ENCODE results near the gene YLPM1. TPM values are rescaled to one million over a fixed set of nuclear protein-coding genes. Genes with fewer than 3 reads are reported as not detected.

Gene YLPM1
- total RNA-seq, 2 experiments from 2014 or later = 53.0 to 60.9 TPM

- Mint-ChIP-seq H3K27me3 (no peaks in the 10 kb centered on the region), H3K36me3 (ENCODE audit: low read depth) (peaks cover 39% of the 10 kb centered on the region), H3K4me3 (peak overlapping the region; percentile 48), H3K4me1 (peaks cover 43% of the 10 kb centered on the region), H3K27ac (peak overlapping the region; percentile 82), H3K9me3 (ENCODE audit: low read depth) (peaks cover 3% of the 10 kb centered on the region)
- DNase-seq (peak; percentile 19), ATAC-seq (peak; percentile 61)
- intact Hi-C loops (cut with DNase I, micrococcal nuclease) = loop anchor here in 1 of 2 experiments (1.0 to 2.0 kb wide), 2 partner anchors 28 to 185 kb away; no protein-coding TSS in a partner anchor
- CTCF ChIA-PET = interaction anchor here (0.6 to 1.0 kb wide), 4 partner anchors 8 to 212 kb away, joined by 3 to 4 read pairs (median 3); no protein-coding TSS in a partner anchor
- POLR2A ChIA-PET = no interaction called here
These were observed 30.5 kb downstream of the YLPM1 start for GRCh38 chr14:74793506-74794155.

DNA sequence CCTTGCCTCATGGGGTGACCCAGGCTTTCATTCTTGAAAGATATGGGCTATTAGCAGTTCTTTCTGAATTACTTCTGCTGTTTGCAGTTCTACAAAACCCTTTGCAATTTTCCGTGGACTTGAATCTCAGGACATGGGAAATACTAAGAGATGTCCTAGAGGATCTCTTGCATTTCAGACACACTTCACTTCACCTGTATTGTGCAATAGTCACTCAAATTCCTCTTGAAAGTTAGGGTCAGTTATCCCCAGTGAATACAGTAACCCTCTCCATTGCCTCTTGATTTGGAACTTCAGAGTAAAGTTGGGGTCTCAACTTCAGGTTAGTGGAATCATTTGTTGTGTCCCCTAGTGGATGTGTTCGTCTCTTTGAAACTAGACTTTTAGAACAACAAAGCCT is 31.8 kb downstream of the YLPM1 start:
- intact Hi-C loops (cut with DNase I, micrococcal nuclease) = no loop called here
- no peaks in the 10 kb centered on the region for H3K27me3 Mint-ChIP-seq
- ChIA-PET POLR2A (no interaction called here), CTCF (interaction anchor here (0.7 to 1.0 kb wide), 3 partner anchors 15 to 186 kb away, joined by 3 read pairs; no protein-coding TSS in a partner anchor)
- DNase-seq (no peak), ATAC-seq (no peak)
- H3K4me1 Mint-ChIP-seq = peaks cover 46% of the 10 kb centered on the region
- peaks cover 3% of the 10 kb centered on the region for H3K9me3 Mint-ChIP-seq (ENCODE audit: low read depth)
- H3K27ac Mint-ChIP-seq = no peak overlapping the region
- peaks cover 42% of the 10 kb centered on the region for H3K36me3 Mint-ChIP-seq (ENCODE audit: low read depth)
- no peak overlapping the region for H3K4me3 Mint-ChIP-seq

DNA sequence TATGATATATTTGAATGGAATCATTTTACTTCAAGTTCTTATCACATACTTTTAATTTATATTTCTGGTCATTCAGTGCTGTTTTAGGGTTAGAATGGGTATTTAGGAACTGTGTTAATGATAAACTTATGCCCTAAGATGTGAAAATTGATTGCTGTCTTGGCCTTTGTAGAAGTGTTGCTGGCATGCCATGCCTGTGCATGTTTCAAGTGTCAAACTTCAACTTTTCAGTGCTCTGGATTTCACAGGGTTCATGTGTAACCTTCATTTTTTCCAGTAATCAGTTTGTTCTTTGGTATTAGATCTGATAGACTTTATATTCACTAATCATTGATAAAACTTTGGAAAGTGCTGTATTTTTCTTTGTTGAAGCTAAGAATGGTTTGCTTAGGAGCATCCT is 36.6 kb downstream of the YLPM1 start:
- peaks cover 13% of the 10 kb centered on the region for H3K4me1 Mint-ChIP-seq
- no peaks in the 10 kb centered on the region for H3K9me3 Mint-ChIP-seq (ENCODE audit: low read depth)
- H3K27ac Mint-ChIP-seq = no peak overlapping the region
- ATAC-seq = no peak
- no peak overlapping the region for H3K4me3 Mint-ChIP-seq
- no peak for DNase-seq
- peaks cover 34% of the 10 kb centered on the region for H3K36me3 Mint-ChIP-seq (ENCODE audit: low read depth)
- ChIA-PET POLR2A (no interaction called here), CTCF (interaction anchor here (0.8 to 1.1 kb wide), 2 partner anchors 36 to 59 kb away, joined by 3 read pairs; partner anchors contain the start of gene YLPM1)
- intact Hi-C loops (cut with DNase I, micrococcal nuclease) = loop anchor here (5.0 kb wide), 2 partner anchors 32 to 437 kb away; no protein-coding TSS in a partner anchor
- no peaks in the 10 kb centered on the region for H3K27me3 Mint-ChIP-seq

- DNase-seq = no peak
- POLR2A ChIA-PET = no interaction called here
- H3K9me3 Mint-ChIP-seq (ENCODE audit: low read depth) = no peaks in the 10 kb centered on the region
- peaks cover 31% of the 10 kb centered on the region for H3K36me3 Mint-ChIP-seq (ENCODE audit: low read depth)
- intact Hi-C loops (cut with DNase I, micrococcal nuclease) = loop anchor here (5.0 kb wide), 2 partner anchors 33 to 438 kb away; no protein-coding TSS in a partner anchor
- H3K27ac Mint-ChIP-seq = no peak overlapping the region
- H3K4me3 Mint-ChIP-seq = no peak overlapping the region
- H3K27me3 Mint-ChIP-seq = no peaks in the 10 kb centered on the region
- CTCF ChIA-PET = interaction anchor here (0.5 to 1.1 kb wide), 5 partner anchors 29 to 160 kb away, joined by 3 read pairs; partner anchors contain the start of gene YLPM1
- no peak for ATAC-seq
- peaks cover 8% of the 10 kb centered on the region for H3K4me1 Mint-ChIP-seq
These were observed 37.7 kb downstream of the YLPM1 start for GRCh38 chr14:74800780-74801179.

GRCh38 chr14:74801396-74801795 is 38.3 kb downstream of the YLPM1 start:
- intact Hi-C loops (cut with DNase I, micrococcal nuclease) = loop anchor here (5.0 kb wide), 2 partner anchors 34 to 439 kb away; no protein-coding TSS in a partner anchor
- Mint-ChIP-seq H3K4me3 (no peak overlapping the region), H3K4me1 (peaks cover 5% of the 10 kb centered on the region), H3K27me3 (no peaks in the 10 kb centered on the region), H3K9me3 (ENCODE audit: low read depth) (no peaks in the 10 kb centered on the region), H3K36me3 (ENCODE audit: low read depth) (peaks cover 31% of the 10 kb centered on the region), H3K27ac (no peak overlapping the region)
- CTCF ChIA-PET = interaction anchor here (0.5 to 1.4 kb wide), 4 partner anchors 21 to 161 kb away, joined by 3 read pairs; no protein-coding TSS in a partner anchor
- DNase-seq = no peak
- POLR2A ChIA-PET = no interaction called here
- no peak for ATAC-seq

- H3K27ac Mint-ChIP-seq = no peak overlapping the region
- no peaks in the 10 kb centered on the region for H3K9me3 Mint-ChIP-seq (ENCODE audit: low read depth)
- H3K4me3 Mint-ChIP-seq = no peak overlapping the region
- H3K36me3 Mint-ChIP-seq (ENCODE audit: low read depth) = peaks cover 25% of the 10 kb centered on the region
- no peaks in the 10 kb centered on the region for H3K27me3 Mint-ChIP-seq
- CTCF ChIA-PET = interaction anchor here (0.7 to 0.9 kb wide), 2 partner anchors 109 to 195 kb away, joined by 3 to 9 read pairs; no protein-coding TSS in a partner anchor
- no peaks in the 10 kb centered on the region for H3K4me1 Mint-ChIP-seq
- POLR2A ChIA-PET = no interaction called here
- DNase-seq (peak; percentile 43), ATAC-seq (peak; percentile 44)
- intact Hi-C loops (cut with DNase I, micrococcal nuclease) = loop anchor here (1.0 to 5.0 kb wide), 4 partner anchors 37 to 442 kb away; no protein-coding TSS in a partner anchor
These were observed 41.2 kb downstream of the YLPM1 start for GRCh38 chr14:74804219-74804825.

DNA sequence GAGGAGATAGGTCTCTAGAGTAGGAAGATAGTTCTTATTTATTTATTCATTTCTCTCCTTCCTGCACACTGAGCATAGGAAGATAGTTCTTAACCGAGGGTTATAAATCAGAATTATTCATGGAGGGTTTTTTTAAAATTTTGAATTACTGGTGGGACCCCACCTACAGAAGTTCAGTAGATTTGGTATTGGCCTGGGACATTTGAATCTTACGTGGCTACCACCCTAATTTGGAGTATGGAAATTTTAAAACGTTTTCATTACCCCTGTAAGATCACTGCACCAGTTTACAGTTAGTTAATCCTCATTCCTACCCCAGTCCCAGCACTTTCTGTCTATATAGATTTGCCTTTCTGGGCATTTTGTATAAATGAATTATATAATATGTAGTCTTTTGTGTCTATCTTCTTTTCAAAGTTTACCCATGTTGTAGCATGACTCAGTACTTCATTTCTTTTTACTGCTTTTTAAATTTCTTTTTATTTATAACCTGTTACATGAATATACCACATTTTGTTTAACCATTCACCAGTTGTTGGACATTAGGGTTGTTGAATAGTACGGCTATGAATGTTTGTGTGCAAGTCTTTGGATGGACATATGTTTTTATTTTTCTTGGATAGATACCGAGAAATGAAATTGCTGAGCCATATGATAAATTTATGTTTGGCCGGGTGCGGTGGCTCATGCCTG is 44.9 kb downstream of the YLPM1 start:
- intact Hi-C loops (cut with DNase I, micrococcal nuclease) = no loop called here
- Mint-ChIP-seq H3K9me3 (ENCODE audit: low read depth) (no peaks in the 10 kb centered on the region), H3K27me3 (no peaks in the 10 kb centered on the region), H3K4me3 (no peak overlapping the region), H3K4me1 (no peaks in the 10 kb centered on the region), H3K36me3 (ENCODE audit: low read depth) (peaks cover 47% of the 10 kb centered on the region), H3K27ac (no peak overlapping the region)
- POLR2A ChIA-PET = no interaction called here
- ATAC-seq (no peak), DNase-seq (no peak)
- CTCF ChIA-PET = no interaction called here

DNA sequence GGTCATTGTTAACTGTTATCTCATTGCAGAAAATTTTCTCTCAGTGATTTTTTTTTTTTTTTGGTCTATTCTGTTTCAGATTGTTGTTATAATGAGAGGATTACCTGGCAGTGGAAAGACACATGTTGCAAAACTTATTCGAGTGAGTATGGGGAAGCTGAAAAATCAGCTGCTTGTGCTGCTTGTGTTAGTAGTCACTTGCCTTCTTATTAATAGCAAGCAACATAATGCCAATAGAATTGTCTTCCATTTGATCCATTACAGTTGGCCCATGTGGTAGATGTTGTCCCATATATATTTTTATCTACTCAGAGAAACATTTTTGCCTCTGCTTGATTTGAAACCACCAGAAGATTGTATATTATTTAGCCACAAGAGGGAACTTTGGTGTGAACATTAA is 53.0 kb downstream of the YLPM1 start:
- POLR2A ChIA-PET = interaction anchor here (0.6 kb wide), 1 partner anchor 354 kb away, joined by 3 read pairs; no protein-coding TSS in a partner anchor
- H3K27me3 Mint-ChIP-seq = no peaks in the 10 kb centered on the region
- CTCF ChIA-PET = no interaction called here
- ATAC-seq (no peak), DNase-seq (no peak)
- H3K4me1 Mint-ChIP-seq = peaks cover 6% of the 10 kb centered on the region
- peaks cover 70% of the 10 kb centered on the region for H3K36me3 Mint-ChIP-seq (ENCODE audit: low read depth)
- H3K9me3 Mint-ChIP-seq (ENCODE audit: low read depth) = no peaks in the 10 kb centered on the region
- H3K27ac Mint-ChIP-seq = no peak overlapping the region
- H3K4me3 Mint-ChIP-seq = no peak overlapping the region
- intact Hi-C loops (cut with DNase I, micrococcal nuclease) = no loop called here

DNA sequence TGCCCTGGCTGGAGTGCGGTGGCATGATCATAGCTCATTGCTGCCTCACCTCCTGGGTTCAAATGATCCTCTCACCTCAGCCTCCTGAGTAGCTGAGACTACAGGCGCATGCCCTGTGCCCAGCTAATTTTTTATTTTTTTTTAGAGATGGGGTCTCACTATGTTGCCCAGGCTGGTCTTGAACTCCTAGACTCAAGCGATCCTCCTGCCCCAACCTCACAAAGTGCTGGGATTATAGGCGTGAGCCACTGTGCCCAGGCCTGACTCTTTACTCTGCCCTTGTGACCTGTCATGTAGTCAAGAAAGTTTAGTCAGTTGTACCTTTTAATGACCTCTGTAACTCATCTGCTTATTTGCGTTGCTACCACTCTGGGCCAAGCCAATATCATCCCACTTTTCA is 57.2 kb downstream of the YLPM1 start:
- Mint-ChIP-seq H3K27ac (no peak overlapping the region), H3K36me3 (ENCODE audit: low read depth) (peaks cover 51% of the 10 kb centered on the region)
- CTCF ChIA-PET = no interaction called here

DNA sequence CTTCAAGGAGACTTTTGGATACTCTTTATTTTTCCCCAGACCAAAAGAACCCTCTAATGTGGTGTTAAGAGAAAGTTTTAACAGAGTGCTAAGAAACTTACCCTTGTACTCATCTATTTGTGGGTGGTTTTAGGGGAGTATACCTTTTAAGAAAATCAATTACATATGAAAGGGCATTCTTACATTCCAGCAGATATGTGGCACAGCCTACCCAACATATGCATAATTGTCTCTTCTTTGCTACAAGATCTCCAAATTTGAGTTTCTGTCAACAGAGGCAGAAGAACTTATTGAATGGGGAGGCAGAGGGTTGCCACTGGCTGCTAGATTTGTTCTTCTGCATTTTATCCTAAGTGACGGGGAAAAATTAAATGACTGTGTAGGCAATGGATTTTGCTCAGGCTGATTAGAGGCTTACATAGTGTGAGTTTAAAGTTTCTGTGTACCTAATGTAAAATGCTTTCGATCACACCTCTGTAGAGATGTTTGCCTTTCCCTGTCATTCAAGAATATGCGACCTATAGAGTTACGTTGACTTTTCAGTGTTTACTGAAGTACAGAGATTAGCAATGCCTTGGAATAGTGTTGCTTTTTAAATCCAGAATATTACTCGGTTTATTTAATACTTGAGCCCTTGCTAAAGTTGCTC is 58.3 kb downstream of the YLPM1 start:
- DNase-seq = no peak
- no peaks in the 10 kb centered on the region for H3K9me3 Mint-ChIP-seq (ENCODE audit: low read depth)
- peaks cover 3% of the 10 kb centered on the region for H3K4me1 Mint-ChIP-seq
- no peak overlapping the region for H3K27ac Mint-ChIP-seq
- no peak for ATAC-seq
- H3K27me3 Mint-ChIP-seq = no peaks in the 10 kb centered on the region
- peaks cover 44% of the 10 kb centered on the region for H3K36me3 Mint-ChIP-seq (ENCODE audit: low read depth)
- no peak overlapping the region for H3K4me3 Mint-ChIP-seq
- POLR2A ChIA-PET = no interaction called here
- CTCF ChIA-PET = no interaction called here
- intact Hi-C loops (cut with DNase I, micrococcal nuclease) = no loop called here

More for the DNA sequence above, 57.2 kb downstream of the YLPM1 start:
- DNase-seq = no peak
- intact Hi-C loops (cut with DNase I, micrococcal nuclease) = no loop called here
- Mint-ChIP-seq H3K9me3 (ENCODE audit: low read depth) (no peaks in the 10 kb centered on the region), H3K4me1 (peaks cover 6% of the 10 kb centered on the region), H3K4me3 (no peak overlapping the region), H3K27me3 (no peaks in the 10 kb centered on the region)
- POLR2A ChIA-PET = no interaction called here
- ATAC-seq = no peak

- ATAC-seq (peak; percentile 33), DNase-seq (no peak)
- H3K36me3 Mint-ChIP-seq (ENCODE audit: low read depth) = peaks cover 40% of the 10 kb centered on the region
- no peak overlapping the region for H3K4me3 Mint-ChIP-seq
- H3K27ac Mint-ChIP-seq = no peak overlapping the region
- no peaks in the 10 kb centered on the region for H3K9me3 Mint-ChIP-seq (ENCODE audit: low read depth)
- peaks cover 3% of the 10 kb centered on the region for H3K4me1 Mint-ChIP-seq
- ChIA-PET CTCF (interaction anchor here (0.6 kb wide), 1 partner anchor 10 kb away, joined by 3 read pairs; no protein-coding TSS in a partner anchor), POLR2A (no interaction called here)
- intact Hi-C loops (cut with DNase I, micrococcal nuclease) = no loop called here
- no peaks in the 10 kb centered on the region for H3K27me3 Mint-ChIP-seq
These were observed 61.9 kb downstream of the YLPM1 start for GRCh38 chr14:74824997-74825396.
